ENCODE results near the gene PCMTD2.

PCMTD2 gene

DNA sequence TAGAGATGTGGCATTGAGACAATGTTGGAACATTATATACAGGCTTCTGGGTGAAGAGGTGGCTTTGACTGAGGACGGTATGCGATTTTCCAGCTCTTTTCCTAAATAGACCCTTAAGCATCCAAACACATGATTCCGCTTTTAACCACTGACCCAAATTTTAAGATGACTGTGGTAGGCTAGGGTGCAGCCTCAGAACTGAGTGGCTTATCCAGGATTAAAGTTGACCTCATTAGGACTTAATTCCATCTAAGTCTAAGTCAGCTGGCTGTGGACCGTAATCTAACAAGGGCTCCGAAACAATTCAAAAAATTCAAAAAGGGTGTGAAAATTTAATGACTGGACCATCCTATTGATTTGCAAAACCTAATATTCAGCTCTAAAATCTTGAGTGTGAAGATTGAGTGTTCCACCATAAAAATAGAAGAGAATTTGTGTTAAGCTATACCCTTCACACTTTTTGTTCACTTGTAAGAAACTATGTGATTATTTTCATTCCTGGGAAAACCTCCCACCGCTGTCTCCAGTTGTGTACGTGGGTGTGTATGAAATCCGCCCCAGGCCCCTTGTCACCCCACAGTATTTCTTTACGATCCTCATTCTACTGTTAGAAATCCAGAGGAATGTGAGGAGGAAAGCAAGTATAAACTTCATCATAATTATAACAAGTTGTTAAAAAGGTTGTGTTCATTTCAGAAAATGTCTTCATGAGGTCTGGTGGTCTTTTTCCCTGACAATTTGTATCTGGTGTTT lies 2.7 kb downstream of the PCMTD2 start:
- no peaks in the 10 kb centered on the region for H3K9me3 ChIP-seq (ENCODE audit: low read length)
- H3K4me3 ChIP-seq (ENCODE audit: low read length), result no peak overlapping the region
- peaks cover 8% of the 10 kb centered on the region for H3K36me3 ChIP-seq (ENCODE audit: insufficient read depth, low read length)
- peaks cover 10% of the 10 kb centered on the region for H3K4me1 ChIP-seq (ENCODE audit: insufficient read depth, low read length)
- H3K27me3 ChIP-seq (ENCODE audit: insufficient read depth, low read length), result no peaks in the 10 kb centered on the region
- H2AFZ ChIP-seq (ENCODE audit: low read depth, low read length), result no peak overlapping the region

DNA sequence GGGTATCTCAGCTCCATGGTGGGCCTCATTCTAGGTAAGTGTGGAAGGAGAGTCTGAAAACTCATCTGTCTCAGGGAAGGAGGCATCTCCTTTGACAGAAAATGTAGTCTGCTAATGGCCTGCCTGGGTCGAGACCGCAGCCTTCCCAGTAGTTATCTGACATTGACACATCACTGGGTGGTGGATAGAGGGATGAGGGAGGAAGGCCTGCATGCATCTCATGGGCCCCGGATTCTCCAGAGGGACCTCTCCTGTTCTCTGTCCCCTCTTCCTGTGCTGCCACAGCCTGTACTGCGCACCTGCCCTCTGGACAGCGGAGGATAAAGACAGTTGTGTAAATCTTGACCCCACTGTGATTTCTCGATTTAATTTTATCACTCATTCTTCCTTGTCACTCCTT lies 4.7 kb downstream of the PCMTD2 start:
- H2AFZ ChIP-seq (ENCODE audit: low read depth, low read length), result no peak overlapping the region
- H3K4me3 ChIP-seq (ENCODE audit: low read length), result no peak overlapping the region
- H3K9me3 ChIP-seq (ENCODE audit: low read length), result no peaks in the 10 kb centered on the region
- peaks cover 8% of the 10 kb centered on the region for H3K36me3 ChIP-seq (ENCODE audit: insufficient read depth, low read length)
- no peaks in the 10 kb centered on the region for H3K27me3 ChIP-seq (ENCODE audit: insufficient read depth, low read length)
- peaks cover 10% of the 10 kb centered on the region for H3K4me1 ChIP-seq (ENCODE audit: insufficient read depth, low read length)

DNA sequence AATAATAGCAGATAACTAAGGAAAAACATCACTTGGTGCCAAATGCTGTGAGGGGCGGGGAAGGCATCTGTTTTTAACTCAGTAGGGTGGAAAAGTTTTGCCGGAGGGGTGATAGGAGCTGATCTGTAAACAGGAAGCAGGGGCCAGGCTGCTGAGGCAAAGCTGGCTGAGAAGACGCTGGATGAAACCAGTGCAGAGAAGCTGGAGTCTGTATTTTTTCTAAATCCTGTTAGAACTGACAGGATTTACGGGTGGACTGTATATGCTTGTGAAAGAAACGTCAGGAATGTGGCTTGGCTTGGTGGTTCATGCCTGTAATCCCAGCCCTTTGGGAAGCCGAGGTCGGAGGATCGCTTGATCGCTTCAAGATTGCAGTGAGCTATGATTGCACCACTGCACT lies 5.6 kb downstream of the PCMTD2 start:
- H3K9me3 ChIP-seq (ENCODE audit: low read length), result no peaks in the 10 kb centered on the region
- H3K4me1 ChIP-seq (ENCODE audit: insufficient read depth, low read length), result peaks cover 10% of the 10 kb centered on the region
- peaks cover 11% of the 10 kb centered on the region for H3K36me3 ChIP-seq (ENCODE audit: insufficient read depth, low read length)
- H3K4me3 ChIP-seq (ENCODE audit: low read length), result no peak overlapping the region
- no peak overlapping the region for H2AFZ ChIP-seq (ENCODE audit: low read depth, low read length)
- H3K27me3 ChIP-seq (ENCODE audit: insufficient read depth, low read length), result no peaks in the 10 kb centered on the region

DNA sequence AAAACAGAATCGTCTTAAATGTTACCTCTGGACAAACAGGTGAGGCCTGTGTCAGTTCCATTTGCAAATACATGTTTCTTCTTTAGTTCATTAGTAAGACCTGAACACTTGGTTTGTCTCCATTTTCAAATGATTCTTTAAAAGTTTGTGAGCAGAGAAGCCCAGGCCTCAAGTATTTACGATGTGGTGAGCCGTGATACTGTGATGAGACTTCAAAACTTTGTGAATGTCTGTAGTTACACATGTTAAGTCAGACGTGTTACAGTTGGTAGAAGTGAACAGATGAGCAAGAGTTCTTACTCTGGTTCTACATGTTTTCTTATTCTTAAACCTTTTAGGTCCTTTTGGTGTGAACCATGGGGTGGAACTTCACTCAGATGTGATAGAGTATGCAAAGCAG lies 8.5 kb downstream of the PCMTD2 start:
- Histone ChIP-seq H3K27me3 (ENCODE audit: insufficient read depth, low read length) (no peaks in the 10 kb centered on the region), H3K4me1 (ENCODE audit: insufficient read depth, low read length) (no peaks in the 10 kb centered on the region), H3K4me3 (ENCODE audit: low read length) (no peak overlapping the region), H3K36me3 (ENCODE audit: insufficient read depth, low read length) (peaks cover 24% of the 10 kb centered on the region), H2AFZ (ENCODE audit: low read depth, low read length) (no peak overlapping the region), H3K9me3 (ENCODE audit: low read length) (no peaks in the 10 kb centered on the region)

DNA sequence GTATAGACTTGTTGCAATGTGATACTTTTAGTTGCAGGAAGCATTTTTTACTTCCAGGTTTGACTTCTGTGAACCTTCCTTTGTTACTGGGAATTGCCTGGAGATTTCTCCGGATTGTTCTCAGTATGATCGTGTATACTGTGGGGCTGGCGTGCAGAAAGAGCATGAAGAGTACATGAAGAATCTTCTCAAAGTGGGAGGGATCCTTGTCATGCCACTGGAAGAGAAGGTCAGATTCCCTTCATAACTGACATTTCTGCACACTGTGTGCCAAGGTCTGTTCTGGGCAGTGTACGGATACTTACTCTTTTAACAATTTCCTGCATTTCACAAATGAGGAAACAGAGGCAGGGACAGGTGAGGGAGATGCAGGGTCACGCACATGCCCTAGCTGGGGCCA lies 9.7 kb downstream of the PCMTD2 start:
- Histone ChIP-seq H3K27me3 (ENCODE audit: insufficient read depth, low read length) (no peaks in the 10 kb centered on the region), H3K9me3 (ENCODE audit: low read length) (peaks cover 7% of the 10 kb centered on the region), H3K36me3 (ENCODE audit: insufficient read depth, low read length) (peaks cover 22% of the 10 kb centered on the region), H3K4me3 (ENCODE audit: low read length) (no peak overlapping the region), H3K4me1 (ENCODE audit: insufficient read depth, low read length) (no peaks in the 10 kb centered on the region), H2AFZ (ENCODE audit: low read depth, low read length) (no peak overlapping the region)

DNA sequence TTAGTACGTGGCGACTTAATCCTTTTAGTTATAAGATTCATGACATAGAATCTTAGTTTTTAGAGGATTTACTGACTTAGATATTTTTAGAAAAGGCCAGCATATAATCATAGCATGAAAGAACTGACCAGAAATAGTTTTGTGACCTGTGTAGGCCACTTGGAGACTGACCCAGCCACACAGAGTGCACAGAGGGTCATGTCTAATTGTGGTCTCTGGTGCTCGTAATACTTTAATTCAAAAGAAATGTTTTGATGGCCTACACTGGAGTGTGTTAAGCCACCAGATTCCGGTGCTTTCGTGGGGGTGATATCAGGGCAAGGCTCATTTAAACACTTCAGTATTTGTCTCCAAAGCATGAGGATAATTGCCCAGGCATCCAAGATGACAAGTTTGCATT lies 11.4 kb downstream of the PCMTD2 start:
- Histone ChIP-seq H3K4me1 (ENCODE audit: insufficient read depth, low read length) (no peaks in the 10 kb centered on the region), H3K4me3 (ENCODE audit: low read length) (no peak overlapping the region), H2AFZ (ENCODE audit: low read depth, low read length) (no peak overlapping the region), H3K36me3 (ENCODE audit: insufficient read depth, low read length) (peaks cover 16% of the 10 kb centered on the region), H3K27me3 (ENCODE audit: insufficient read depth, low read length) (no peaks in the 10 kb centered on the region), H3K9me3 (ENCODE audit: low read length) (peaks cover 9% of the 10 kb centered on the region)

DNA sequence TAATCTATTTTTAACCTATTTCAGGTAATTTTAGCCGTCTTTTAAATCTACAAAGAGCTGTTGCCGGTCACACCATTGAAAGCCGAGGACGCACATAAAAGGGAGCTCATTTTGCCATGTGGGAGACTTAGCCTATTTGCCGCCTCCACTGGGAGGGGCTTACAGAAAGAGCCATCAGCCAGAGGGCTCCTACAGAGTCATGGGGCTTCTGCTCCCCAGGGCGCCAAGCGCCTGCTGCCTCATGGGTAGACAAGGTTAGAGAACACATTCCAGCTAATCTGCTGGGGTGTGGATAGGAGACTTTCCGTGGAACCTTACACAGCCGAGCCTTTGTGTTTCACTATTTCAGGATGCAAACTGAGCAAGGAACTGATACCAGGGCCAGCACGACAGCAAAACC lies 12.6 kb downstream of the PCMTD2 start:
- Histone ChIP-seq H2AFZ (ENCODE audit: low read depth, low read length) (no peak overlapping the region), H3K4me3 (ENCODE audit: low read length) (no peak overlapping the region), H3K4me1 (ENCODE audit: insufficient read depth, low read length) (no peaks in the 10 kb centered on the region), H3K27me3 (ENCODE audit: insufficient read depth, low read length) (no peaks in the 10 kb centered on the region), H3K9me3 (ENCODE audit: low read length) (peaks cover 9% of the 10 kb centered on the region), H3K36me3 (ENCODE audit: insufficient read depth, low read length) (peaks cover 19% of the 10 kb centered on the region)

DNA sequence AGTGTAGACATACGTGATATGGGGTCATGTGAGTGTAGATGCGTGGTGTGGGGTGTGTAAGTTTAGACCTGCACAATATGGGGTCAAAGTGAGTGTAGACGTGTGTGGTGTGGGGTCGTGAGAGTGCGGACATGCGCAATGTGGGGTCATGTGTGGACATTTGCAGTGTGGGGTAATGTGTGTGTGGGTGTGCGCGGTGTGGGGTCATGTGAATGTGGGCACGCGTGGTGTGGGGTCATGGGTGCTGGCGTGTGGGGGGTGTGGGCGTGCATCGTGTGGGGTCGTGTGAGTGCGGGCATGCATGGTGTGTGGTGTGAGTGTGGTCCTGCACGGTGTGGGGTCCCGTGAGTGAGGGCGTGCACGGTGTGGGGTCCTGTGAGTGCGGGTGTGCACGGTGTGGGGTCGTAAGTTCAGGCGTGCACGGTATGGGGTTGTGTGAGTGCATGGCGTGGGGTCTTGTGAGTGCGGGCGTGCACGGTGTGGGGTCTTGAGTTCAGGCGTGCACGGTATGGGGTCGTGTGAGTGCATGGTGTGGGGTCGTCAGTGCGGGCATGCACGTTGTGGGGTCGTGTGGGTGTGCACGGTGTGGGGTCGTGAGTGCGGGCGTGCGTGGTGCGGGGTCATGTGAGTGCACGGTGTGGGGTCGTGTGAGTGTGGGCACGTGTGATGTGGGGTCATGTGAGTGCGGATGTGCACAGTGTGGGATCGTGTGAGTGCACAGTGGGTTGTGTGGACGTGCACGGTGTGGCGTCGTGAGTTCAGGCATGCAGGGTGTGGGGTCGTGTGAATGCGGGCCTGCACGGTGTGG lies 14.3 kb downstream of the PCMTD2 start:
- Histone ChIP-seq H3K9me3 (ENCODE audit: low read length) (peaks cover 9% of the 10 kb centered on the region), H2AFZ (ENCODE audit: low read depth, low read length) (no peak overlapping the region), H3K4me3 (ENCODE audit: low read length) (no peak overlapping the region), H3K27me3 (ENCODE audit: insufficient read depth, low read length) (no peaks in the 10 kb centered on the region), H3K4me1 (ENCODE audit: insufficient read depth, low read length) (no peaks in the 10 kb centered on the region), H3K36me3 (ENCODE audit: insufficient read depth, low read length) (peaks cover 30% of the 10 kb centered on the region)

DNA sequence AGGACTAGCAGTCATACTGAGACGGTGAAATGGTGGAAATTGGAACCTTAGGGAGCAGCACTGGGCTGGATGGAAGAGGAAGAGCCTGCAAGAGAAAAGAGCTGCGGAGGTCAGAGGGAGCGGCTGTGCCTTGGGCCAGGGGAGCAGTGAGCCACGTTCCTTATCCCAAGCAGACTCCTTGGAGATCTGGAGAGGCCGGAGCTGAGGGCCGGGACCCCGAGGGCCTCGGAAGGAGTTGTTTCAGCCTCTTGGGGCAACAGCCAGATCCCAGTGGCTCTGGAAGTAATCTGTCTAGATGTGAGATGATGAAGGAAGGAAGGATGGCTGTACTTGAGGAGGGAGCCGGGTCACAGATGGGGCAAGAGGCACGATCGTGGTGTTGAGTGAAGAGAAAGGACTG lies 16.1 kb downstream of the PCMTD2 start:
- peaks cover 28% of the 10 kb centered on the region for H3K36me3 ChIP-seq (ENCODE audit: insufficient read depth, low read length)
- H3K4me1 ChIP-seq (ENCODE audit: insufficient read depth, low read length), result no peaks in the 10 kb centered on the region
- H3K27me3 ChIP-seq (ENCODE audit: insufficient read depth, low read length), result no peaks in the 10 kb centered on the region
- no peak overlapping the region for H2AFZ ChIP-seq (ENCODE audit: low read depth, low read length)
- peaks cover 9% of the 10 kb centered on the region for H3K9me3 ChIP-seq (ENCODE audit: low read length)
- no peak overlapping the region for H3K4me3 ChIP-seq (ENCODE audit: low read length)

DNA sequence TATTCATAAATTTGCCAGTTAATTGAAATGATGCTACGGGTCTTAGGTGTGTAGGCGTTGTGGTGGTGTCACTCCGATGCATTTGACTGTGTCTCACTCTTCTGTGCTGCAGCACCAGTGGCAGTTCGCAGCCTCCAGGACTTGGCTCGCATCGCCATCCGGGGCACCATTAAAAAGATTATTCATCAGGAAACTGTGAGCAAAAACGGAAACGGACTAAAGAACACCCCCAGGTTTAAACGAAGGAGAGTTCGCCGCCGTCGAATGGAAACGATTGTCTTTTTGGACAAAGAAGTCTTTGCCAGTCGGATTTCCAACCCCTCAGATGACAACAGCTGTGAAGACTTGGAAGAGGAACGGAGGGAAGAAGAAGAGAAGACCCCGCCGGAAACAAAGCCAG lies 17.6 kb downstream of the PCMTD2 start:
- H3K36me3 ChIP-seq (ENCODE audit: insufficient read depth, low read length), result peaks cover 26% of the 10 kb centered on the region
- H3K9me3 ChIP-seq (ENCODE audit: low read length), result peaks cover 9% of the 10 kb centered on the region
- no peaks in the 10 kb centered on the region for H3K4me1 ChIP-seq (ENCODE audit: insufficient read depth, low read length)
- H3K27me3 ChIP-seq (ENCODE audit: insufficient read depth, low read length), result no peaks in the 10 kb centered on the region
- no peak overlapping the region for H3K4me3 ChIP-seq (ENCODE audit: low read length)
- H2AFZ ChIP-seq (ENCODE audit: low read depth, low read length), result no peak overlapping the region

DNA sequence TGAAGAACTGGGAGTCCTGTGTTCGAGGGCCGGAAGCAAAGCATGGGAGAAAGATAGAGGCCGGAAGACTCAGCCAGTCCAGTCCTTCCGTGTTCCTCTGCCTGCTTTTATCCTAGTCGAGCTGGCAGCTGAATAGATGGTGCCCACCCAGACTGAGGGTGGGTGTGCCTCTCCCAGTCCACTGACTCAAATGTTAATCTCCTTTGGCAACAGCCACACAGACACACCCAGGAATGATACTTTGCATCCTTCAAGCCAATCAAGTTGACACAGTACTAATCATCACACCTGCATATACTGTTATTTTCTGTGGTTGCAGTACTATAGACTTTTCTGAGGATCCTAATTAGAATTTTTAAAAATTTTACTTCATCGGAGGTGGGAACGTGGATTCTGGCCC lies 21.3 kb downstream of the PCMTD2 start:
- peaks cover 19% of the 10 kb centered on the region for H3K36me3 ChIP-seq (ENCODE audit: insufficient read depth, low read length)

DNA sequence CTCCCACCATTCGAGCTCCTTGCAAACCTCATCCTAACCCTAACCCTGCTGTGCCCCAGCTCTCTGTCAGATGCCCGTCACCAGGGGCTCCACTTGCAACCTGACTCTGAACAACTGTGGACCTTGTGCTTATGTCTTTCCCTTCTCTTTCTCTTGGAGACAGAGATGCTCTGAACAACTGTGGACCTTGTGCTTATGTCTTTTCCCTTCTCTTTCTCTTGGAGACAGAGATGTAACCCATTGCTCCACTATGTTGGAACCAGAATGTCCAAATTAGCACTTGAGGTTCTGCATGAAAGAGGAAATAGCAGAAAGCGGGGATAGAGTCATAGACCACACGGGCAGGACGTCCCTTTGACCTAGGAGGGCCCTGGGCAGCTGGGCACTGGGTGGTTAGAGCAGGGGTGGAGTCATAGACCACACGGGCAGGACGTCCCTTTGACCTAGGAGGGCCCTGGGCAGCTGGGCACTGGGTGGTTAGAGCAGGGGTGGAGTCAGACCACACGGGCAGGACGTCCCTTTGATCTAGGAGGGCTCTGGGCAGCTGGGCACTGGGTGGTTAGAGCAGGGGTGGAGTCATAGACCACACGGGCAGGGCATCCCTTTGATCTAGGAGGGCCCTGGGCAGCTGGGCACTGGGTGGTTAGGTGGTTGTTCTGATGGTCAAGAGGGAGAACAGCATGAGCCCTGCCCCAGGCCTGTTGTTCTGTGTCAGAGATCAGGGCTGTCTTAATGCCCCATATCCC lies 22.2 kb downstream of the PCMTD2 start:
- H3K27me3 ChIP-seq (ENCODE audit: insufficient read depth, low read length), result no peaks in the 10 kb centered on the region
- peaks cover 19% of the 10 kb centered on the region for H3K36me3 ChIP-seq (ENCODE audit: insufficient read depth, low read length)
- no peaks in the 10 kb centered on the region for H3K4me1 ChIP-seq (ENCODE audit: insufficient read depth, low read length)
- H3K9me3 ChIP-seq (ENCODE audit: low read length), result no peaks in the 10 kb centered on the region
- no peak overlapping the region for H2AFZ ChIP-seq (ENCODE audit: low read depth, low read length)
- H3K4me3 ChIP-seq (ENCODE audit: low read length), result no peak overlapping the region

More for the DNA sequence above, 21.3 kb downstream of the PCMTD2 start:
- Histone ChIP-seq H2AFZ (ENCODE audit: low read depth, low read length) (no peak overlapping the region), H3K27me3 (ENCODE audit: insufficient read depth, low read length) (no peaks in the 10 kb centered on the region), H3K9me3 (ENCODE audit: low read length) (no peaks in the 10 kb centered on the region), H3K4me1 (ENCODE audit: insufficient read depth, low read length) (no peaks in the 10 kb centered on the region), H3K4me3 (ENCODE audit: low read length) (no peak overlapping the region)

DNA sequence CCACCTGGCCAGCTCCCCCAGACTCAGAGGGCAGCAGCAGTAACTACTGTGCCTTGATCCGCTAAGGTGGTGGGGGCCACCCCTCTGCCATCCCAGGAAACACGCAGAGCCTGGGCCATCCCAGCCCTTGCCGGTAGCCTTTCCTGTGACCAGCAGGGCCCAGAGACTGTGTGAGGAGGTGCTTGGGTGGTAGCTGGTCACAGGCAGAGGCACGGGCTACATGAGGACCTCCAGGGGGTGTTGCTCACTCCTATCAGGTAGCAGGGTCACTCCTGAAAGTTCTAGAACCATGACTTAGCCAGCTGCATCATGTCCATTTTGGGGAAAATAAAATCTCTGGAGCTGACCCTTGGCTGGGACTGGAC lies 22.8 kb downstream of the PCMTD2 start:
- Histone ChIP-seq H2AFZ (ENCODE audit: low read depth, low read length) (no peak overlapping the region), H3K4me3 (ENCODE audit: low read length) (no peak overlapping the region), H3K4me1 (ENCODE audit: insufficient read depth, low read length) (no peaks in the 10 kb centered on the region), H3K9me3 (ENCODE audit: low read length) (no peaks in the 10 kb centered on the region), H3K36me3 (ENCODE audit: insufficient read depth, low read length) (peaks cover 14% of the 10 kb centered on the region), H3K27me3 (ENCODE audit: insufficient read depth, low read length) (no peaks in the 10 kb centered on the region)
